MG63 (cell line): ENCODE results near the gene SLC25A38. TPM values are rescaled to one million over a fixed set of nuclear protein-coding genes. Genes with fewer than 3 reads are reported as not detected.
"Not testable (repeated sequence)": the region's sequence is repeated elsewhere in the genome, so short reads cannot be mapped to it uniquely, and the experiment has no call there.

Experiments used
- DNase-seq: peaks from one replicate; pipeline ENCODE4 v3.0.0-alpha.2; 2020
- H3K27me3 ChIP-seq: fragments of 250-450 bp; sonication (Bioruptor Pico); 2 replicates; pipeline ENCODE4 v1.5.1; 2020; ENCODE audit warnings: mild to moderate bottlenecking, moderate library complexity
- H3K36me3 ChIP-seq: fragments of 250-450 bp; sonication (Bioruptor Pico); 2 replicates; pipeline ENCODE4 v1.5.1; 2020; ENCODE audit warnings: mild to moderate bottlenecking, moderate library complexity
- H3K4me3 ChIP-seq: fragments of 250-450 bp; sonication (Bioruptor Pico); 2 replicates; pipeline ENCODE4 v1.5.1; 2020; ENCODE audit warnings: mild to moderate bottlenecking, moderate library complexity
- H3K9me3 ChIP-seq: fragments of 250-450 bp; sonication (Bioruptor Pico); 2 replicates; pipeline ENCODE4 v1.5.1; 2020; ENCODE audit warnings: mild to moderate bottlenecking, moderate library complexity
- total RNA-seq: library from RNA; depleted of rRNA; stranded (reverse); fragments of >200 nt; shearing (Covaris generic); gene quantifications from 2 replicates; pipeline ENCODE4 v1.2.3, GENCODE V29; 2014; ENCODE audit warnings: low replicate concordance

Gene SLC25A38
- total RNA-seq, 1 experiment from 2014 or later: 18.2 TPM

DNA sequence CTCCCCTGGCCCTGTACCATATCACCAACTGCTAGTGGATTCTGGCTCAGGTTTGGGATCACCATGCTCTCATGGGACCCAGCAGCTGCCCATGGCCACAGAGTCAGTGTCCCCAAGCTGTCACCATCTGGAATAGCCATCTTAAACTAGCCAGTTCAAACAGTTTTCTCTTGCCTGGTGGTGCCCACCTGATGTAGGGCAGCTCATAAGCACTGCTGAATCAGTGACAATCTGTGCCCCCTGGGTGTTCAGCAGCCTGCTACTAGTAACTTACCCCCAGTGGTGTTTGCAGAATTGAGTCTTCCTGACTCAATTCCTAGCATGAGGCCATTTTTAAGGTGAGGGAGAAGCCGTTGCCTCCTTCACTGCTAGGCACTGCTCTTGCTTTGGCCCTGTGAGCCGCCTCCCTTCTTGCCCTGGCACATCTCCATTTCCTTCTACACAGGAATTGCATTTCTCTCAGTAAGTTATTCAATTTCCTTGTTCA lies 31.3 kb downstream of the SLC25A38 start:
- Histone ChIP-seq H3K9me3 (no peaks in the 10 kb centered on the region), H3K27me3 (no peaks in the 10 kb centered on the region), H3K4me3 (no peak overlapping the region), H3K36me3 (peaks cover 43% of the 10 kb centered on the region)
- no peak for DNase-seq

DNA sequence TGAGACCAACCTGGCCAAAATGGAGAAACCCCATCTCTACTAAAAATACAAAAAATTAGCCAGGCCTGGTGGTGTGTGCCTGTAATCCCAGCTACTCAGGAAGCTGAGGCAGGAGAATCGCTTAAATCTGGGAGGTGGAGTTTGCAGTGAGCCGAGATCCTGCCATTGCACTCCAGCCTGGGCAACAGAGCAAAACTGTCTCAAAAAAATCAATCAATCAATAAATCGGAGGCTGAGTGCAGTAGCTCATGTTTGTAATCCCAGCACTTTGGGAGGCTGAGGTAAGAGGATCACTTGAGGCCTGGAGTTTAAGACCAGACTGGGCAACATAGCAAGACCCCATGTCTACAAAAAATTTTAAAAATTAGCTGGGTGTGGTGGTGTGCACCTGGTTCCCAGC lies 32.1 kb downstream of the SLC25A38 start:
- H3K27me3 ChIP-seq, H3K9me3 ChIP-seq, DNase-seq, H3K4me3 ChIP-seq: not testable (repeated sequence)
- H3K36me3 ChIP-seq: peaks cover 35% of the 10 kb centered on the region

DNA sequence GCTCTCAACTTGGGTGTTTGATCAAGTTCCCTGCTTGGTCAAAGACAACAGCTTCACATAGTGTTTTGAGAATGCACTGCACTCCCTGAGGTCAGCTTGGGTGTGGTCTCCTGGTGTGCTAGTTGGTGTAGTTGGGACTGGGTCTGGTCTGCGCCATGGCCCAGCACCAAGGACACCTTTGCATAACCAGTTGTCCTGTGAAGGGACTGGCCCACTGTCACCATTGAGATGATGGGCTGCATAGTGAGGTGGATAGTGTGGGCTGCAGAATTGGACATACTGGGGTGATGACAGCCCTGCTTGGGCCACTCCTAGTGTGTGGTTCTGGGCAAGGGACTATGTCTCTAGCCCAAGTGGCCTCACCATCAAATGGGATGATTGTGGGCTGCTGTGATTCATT lies 32.8 kb downstream of the SLC25A38 start:
- Histone ChIP-seq H3K27me3 (no peaks in the 10 kb centered on the region), H3K9me3 (no peaks in the 10 kb centered on the region), H3K36me3 (peaks cover 28% of the 10 kb centered on the region), H3K4me3 (no peak overlapping the region)
- no peak for DNase-seq

DNA sequence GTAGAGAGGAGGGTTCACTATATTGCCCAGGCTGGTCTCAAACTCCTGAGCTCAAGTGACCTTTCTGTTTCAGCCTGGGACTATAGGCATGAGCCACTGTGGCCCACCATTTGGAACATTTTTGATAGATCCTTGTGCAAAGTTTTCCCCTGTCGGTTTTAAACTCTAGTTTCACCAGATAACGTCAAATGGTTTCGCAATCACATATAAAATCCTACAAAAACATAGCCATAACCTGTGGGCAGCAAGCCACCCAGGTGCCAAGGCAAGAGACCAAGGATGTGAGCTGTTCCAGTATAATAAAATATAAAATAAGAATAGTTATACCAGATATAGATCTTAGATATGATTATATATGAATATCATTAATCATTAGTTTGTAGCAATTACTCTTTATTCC lies 33.8 kb downstream of the SLC25A38 start:
- H3K36me3 ChIP-seq: peaks cover 18% of the 10 kb centered on the region
- DNase-seq, H3K9me3 ChIP-seq, H3K27me3 ChIP-seq, H3K4me3 ChIP-seq: not testable (repeated sequence)

DNA sequence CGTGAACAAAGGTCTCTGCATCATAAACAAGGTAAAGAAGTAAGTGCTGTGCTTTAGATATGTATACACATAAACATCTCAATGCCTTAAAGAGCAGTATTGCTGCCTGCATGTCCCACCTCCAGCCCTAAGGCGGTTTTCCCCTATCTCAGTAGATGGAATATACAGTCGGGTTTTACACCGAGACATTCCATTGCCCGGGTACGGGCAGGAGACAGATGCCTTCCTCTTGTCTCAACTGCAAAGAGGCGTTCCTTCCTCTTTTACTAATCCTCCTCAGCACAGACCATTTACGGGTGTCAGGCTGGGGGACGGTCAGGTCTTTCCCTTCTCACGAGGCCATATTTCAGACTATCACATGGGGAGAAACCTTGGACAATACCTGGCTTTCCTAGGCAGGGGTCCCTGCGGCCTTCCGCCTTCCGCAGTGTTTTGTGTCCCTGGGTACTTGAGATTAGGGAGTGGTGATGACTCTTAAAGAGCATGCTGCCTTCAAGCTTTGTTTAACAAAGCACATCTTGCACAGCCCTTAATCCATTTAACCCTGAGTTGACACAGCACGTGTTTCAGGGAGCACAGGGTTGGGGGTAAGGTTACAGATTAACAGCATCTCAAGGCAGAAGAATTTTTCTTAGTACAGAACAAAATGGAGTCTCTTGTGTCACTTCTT lies 35.5 kb downstream of the SLC25A38 start:
- H3K36me3 ChIP-seq, H3K27me3 ChIP-seq, H3K9me3 ChIP-seq, DNase-seq, H3K4me3 ChIP-seq: not testable (repeated sequence)

DNA sequence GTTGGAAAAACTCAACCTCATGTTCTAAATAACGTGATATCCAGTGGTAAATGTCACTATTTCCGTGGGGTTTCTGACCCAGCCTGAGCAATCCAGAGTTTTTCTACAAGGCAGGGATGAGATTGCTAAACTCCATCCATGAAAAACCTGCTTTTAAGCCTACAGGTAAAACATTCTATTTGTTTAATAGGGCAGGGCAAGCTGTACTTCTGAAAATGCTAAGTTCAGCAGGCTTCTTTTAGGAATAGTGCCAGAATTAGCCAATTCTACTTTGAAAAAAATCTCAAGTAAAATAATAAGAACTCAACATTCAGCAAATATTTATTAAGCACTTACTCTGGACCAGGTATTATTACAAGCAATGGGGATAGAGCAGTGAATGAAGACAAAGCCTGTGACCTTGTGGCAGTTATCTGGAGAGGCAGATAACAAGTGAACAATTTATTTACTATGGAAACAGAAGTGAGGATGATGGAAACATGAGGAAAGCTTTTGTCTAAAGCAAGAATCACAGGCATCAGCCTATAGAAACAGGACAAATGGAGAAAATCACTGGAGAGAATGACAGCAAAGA lies 36.7 kb downstream of the SLC25A38 start:
- Histone ChIP-seq H3K36me3 (no peaks in the 10 kb centered on the region), H3K27me3 (no peaks in the 10 kb centered on the region), H3K9me3 (no peaks in the 10 kb centered on the region), H3K4me3 (no peak overlapping the region)
- DNase-seq: no peak

DNA sequence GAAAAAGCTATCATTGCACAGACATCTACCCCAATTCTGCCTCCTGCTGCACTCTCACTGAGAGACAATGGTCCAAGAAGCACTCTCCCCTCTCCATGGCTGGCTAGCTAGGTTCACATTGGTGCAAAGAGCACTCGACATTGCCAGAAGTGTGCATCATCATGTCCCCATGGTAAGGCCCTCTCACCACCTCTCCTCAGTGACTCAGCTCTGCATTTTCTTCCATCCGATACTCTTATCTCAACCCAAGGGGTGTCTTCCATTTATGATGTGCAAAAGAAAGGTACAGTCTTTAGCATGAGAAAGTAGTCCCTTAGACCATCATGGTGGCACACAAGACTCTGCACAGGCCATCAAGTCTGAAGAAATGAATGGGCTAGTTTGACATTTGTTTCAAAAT lies 37.4 kb downstream of the SLC25A38 start:
- no peaks in the 10 kb centered on the region for H3K27me3 ChIP-seq
- no peak for DNase-seq
- no peak overlapping the region for H3K4me3 ChIP-seq
- H3K9me3 ChIP-seq: no peaks in the 10 kb centered on the region
- no peaks in the 10 kb centered on the region for H3K36me3 ChIP-seq

DNA sequence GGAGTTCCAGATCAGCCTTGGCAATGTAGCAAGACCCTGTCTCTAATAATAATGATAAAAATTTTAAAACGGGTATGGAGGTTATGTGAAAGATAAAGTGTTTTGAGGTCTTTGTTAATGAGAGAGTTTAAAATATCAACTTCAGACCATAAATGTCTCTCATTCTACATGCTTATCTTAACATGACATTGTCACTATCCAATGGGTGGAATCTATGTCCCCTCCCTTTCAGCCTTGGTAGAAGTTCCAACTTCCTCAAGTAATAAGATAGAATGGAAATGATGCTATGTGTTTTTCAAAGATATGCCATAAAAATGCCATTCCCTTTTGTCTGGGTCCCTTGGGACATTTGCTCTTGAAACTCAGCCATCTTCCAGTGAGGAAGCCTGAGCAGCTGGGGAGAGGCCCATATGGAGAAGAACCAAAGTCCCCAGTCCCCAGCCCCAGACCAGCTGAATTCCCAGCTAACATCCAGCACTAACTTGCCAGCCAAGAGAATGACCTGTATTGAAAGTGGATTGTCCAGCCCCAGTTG lies 40.3 kb downstream of the SLC25A38 start:
- Histone ChIP-seq H3K4me3 (no peak overlapping the region), H3K36me3 (no peaks in the 10 kb centered on the region), H3K9me3 (no peaks in the 10 kb centered on the region), H3K27me3 (no peaks in the 10 kb centered on the region)
- DNase-seq: no peak

DNA sequence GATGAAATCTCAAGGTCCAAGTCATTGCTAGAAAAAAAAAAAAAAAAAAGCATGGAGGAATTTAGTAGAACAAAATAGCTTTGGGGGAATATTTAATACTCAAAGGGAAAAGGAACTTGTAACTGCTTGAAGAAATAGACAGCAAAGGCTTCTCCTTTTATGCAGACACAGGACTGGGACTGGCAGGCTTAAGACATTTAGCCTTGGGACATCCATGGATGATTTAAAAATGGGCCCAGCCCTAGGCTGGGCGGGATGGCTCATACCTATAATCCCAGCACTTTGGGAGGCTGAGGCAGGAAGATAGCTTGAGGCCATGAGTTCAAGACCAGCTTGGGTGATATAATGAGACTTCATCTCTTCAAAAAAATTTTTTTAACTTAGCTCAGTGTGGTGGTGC lies 43.1 kb downstream of the SLC25A38 start:
- H3K9me3 ChIP-seq: no peaks in the 10 kb centered on the region
- no peak for DNase-seq
- no peaks in the 10 kb centered on the region for H3K27me3 ChIP-seq
- no peaks in the 10 kb centered on the region for H3K36me3 ChIP-seq
- H3K4me3 ChIP-seq: no peak overlapping the region

DNA sequence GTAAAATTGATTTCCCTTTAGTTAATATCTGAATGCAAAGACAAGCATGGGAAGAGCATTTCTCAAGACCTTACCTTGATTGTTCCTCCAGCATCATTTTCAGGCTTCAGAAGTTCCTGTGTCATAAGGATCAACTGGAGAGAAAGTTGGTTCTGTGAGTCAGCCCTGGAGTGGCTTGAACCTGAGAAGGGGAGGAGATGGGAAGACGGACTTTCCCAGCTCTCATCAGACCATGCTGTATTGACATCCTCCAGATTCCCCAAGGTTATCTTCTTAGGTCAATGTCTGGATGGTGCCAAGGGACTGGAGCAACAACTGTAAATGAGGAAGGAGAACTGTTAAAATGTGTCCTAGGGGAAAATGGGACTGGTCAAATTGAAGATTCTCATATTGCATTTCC lies 44.3 kb downstream of the SLC25A38 start:
- no peaks in the 10 kb centered on the region for H3K27me3 ChIP-seq
- no peak overlapping the region for H3K4me3 ChIP-seq
- no peaks in the 10 kb centered on the region for H3K36me3 ChIP-seq
- no peaks in the 10 kb centered on the region for H3K9me3 ChIP-seq
- DNase-seq: no peak

DNA sequence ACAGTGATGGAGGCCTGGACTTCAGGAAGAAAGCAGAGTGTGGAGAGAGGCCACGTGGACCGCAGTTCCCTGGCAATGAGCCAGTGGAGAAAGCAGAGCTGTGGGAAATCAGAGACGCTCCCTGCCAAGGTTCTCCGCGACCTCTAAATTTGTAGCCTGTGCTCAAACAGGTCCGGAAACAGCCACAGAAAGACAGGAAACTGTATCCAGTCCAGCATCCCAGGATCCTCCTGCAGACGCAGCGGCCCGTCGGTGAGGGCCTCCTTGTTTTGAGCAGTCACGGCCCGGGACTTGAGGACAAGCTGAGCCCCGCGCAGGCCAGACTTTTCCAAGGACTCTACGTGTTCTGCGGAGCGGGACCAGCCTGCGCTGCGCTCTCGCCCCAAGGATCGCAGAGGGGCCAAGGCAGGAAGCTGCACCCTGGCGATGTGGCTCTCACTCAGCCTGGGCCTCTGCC lies 45.6 kb downstream of the SLC25A38 start:
- Histone ChIP-seq H3K36me3 (no peaks in the 10 kb centered on the region), H3K27me3 (no peaks in the 10 kb centered on the region), H3K9me3 (no peaks in the 10 kb centered on the region), H3K4me3 (no peak overlapping the region)
- no peak for DNase-seq

DNA sequence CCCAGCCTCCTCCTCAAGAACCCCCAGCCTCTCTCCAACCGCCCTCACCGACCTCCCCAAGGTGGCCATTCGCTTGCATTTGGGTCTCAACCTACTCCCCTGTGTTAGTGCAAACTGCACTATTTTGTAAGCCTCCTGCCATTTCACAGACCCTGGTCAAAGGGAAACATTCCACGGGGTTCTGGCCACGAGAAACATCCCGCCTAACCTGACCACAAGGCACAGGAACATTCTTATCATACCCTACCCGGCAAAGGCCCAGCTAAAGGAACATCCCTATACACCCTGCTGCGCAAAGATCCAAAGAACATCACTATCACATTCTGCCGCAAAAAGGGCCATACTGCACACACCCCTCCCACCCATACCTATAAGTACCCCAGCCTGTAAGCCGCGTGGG lies 46.3 kb downstream of the SLC25A38 start:
- Histone ChIP-seq H3K9me3 (no peaks in the 10 kb centered on the region), H3K36me3 (no peaks in the 10 kb centered on the region), H3K4me3 (no peak overlapping the region), H3K27me3 (no peaks in the 10 kb centered on the region)
- DNase-seq: no peak

DNA sequence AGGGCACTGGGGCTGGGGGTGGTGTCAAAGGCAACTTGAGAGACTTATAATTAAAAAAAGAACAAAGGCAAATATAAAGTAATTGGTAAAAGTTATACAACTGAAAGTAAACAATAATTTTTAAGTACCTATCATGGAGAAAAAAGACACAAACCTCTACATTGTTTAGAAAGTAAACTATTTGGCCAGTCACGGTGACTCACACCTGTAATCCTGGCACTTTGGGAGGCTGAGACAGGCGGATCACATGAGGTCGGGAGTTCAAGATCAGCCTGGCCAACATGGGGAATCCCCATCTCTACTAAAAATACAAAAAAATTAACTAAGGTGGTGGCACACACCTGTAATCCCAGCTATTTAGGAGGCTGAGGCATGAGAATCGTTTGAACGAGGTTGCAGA lies 49.2 kb downstream of the SLC25A38 start:
- Histone ChIP-seq H3K27me3 (no peaks in the 10 kb centered on the region), H3K36me3 (no peaks in the 10 kb centered on the region), H3K9me3 (no peaks in the 10 kb centered on the region), H3K4me3 (no peak overlapping the region)
- DNase-seq: peak; percentile 37

DNA sequence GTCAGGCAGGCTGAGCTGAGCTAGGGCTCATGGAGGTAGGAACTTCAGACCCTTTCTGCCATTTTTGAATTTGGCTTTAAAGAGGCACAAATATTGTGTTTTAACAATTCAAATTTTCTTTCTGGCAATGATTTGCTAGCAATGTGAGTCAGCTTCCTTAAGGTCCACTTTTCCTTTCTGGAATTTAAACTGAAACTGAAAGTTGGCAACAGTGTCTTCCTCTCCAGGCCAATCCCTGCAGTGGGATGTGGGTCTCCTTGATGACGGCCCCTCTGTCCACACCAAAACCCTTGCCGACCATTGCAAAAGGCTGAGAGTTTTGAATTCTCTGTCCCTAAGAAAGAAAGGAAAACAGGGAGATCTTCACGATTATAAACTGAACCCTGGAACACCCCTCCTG lies 50.5 kb downstream of the SLC25A38 start:
- H3K27me3 ChIP-seq: no peaks in the 10 kb centered on the region
- no peak overlapping the region for H3K4me3 ChIP-seq
- no peaks in the 10 kb centered on the region for H3K36me3 ChIP-seq
- H3K9me3 ChIP-seq: no peaks in the 10 kb centered on the region
- DNase-seq: peak; percentile 35

DNA sequence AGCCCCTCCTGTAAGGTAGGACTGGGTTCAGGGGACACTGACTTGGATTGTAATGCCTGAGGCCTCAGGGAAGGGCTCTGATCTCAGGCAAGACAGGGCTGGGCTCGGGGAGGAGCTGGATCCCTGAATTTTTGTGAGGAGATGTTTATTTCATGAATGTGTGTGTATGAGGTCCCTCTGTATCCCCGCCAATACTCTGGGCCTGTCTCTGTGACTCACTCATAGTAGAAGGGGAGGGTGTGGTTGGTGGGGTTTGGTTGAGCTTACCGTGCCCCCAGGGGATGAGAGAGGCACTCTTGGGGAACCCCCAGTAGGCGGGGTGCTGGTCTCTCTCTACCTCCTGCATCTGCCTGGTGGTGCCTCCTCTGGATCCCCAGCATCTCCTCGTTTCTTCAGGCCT lies 51.4 kb downstream of the SLC25A38 start:
- Histone ChIP-seq H3K36me3 (no peaks in the 10 kb centered on the region), H3K4me3 (no peak overlapping the region), H3K9me3 (no peaks in the 10 kb centered on the region), H3K27me3 (no peaks in the 10 kb centered on the region)
- DNase-seq: peak; percentile 68

DNA sequence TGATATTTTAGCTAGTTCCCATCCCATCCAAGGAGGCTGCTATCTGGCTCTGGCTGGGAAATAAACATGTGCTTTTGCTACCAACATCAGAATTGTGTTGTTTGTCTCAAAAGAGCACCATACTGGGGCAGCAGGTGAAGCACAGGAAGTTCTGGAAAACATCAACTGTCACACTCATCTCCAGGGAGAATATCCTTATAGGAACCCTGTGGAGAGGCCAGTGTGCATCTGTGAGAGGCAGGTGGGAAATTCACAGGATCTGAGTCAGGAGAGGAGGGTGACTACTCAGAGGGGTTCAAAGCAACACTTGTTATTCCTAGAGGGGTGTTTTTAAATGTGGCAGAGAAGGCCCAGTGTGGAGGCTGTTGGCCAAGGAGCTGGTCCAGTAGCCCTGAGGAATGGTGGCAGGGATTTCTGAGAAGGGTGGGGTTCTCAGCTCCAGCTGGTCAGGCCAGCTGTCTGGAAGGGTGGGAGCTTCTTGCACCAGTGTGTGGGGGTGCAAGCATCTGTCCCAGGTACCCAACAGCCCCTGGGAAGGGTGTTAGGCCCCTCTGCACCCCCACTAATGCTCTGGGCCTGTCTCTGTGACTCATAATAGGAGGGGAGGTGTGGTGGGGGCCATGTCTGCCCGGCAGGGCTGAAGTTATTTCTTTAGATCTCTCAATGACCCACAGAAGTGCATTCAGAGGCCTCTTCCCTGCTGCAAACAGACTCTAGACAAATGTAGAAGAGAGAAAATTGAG lies 52.0 kb downstream of the SLC25A38 start:
- no peaks in the 10 kb centered on the region for H3K36me3 ChIP-seq
- H3K27me3 ChIP-seq: no peaks in the 10 kb centered on the region
- H3K4me3 ChIP-seq: no peak overlapping the region
- no peak for DNase-seq
- H3K9me3 ChIP-seq: no peaks in the 10 kb centered on the region

DNA sequence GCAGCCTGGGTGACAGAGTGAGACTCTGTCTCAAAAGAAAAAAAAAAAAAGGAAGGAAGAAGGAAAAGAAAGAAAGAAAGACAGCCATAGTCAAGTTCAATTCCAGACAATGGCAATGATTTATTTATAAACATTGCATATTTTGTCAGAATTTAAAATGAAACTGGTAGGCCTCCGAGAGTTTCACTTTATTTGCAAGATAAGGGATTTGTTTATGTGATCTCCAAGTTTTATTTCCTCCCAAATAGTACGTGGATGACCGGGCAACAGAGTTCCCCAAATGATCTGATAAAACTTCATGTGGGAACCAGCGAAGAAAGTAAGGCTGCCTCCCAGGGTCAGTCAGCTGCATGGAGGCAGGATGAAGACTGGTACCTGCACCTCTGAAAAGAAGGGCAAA lies 55.7 kb downstream of the SLC25A38 start:
- Histone ChIP-seq H3K4me3 (no peak overlapping the region), H3K36me3 (no peaks in the 10 kb centered on the region), H3K9me3 (no peaks in the 10 kb centered on the region), H3K27me3 (no peaks in the 10 kb centered on the region)
- no peak for DNase-seq
